GM19452 (cell line): ENCODE results near the gene DHX38.

Experiments used
- ATAC-seq: cut with Tn5 transposase; IDR thresholded peaks from one replicate; pipeline ENCODE4 v1.9.1; 2021; ENCODE audit not compliant: unreplicated experiment

DHX38 gene

DNA sequence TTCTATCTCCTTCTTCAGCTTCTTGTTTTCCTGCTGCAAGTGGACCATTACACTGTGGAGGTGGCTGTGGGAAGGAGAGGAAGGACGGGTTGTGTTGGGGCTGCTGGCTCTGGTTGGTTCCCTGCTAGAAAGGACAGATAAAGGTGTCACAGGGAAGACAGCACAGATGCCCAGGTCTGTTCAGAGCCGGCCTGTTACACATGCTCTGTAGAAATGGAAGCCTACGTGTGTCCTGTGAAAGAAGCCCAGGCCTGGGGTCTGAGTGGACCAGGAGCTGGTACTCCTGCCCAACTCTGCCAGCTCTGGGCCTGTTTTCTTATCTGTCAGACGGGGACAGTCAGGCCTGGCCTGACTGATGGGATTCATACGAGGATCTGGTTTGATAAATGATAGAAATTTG lies 26.4 kb downstream of the DHX38 start:
- no peak for ATAC-seq

DNA sequence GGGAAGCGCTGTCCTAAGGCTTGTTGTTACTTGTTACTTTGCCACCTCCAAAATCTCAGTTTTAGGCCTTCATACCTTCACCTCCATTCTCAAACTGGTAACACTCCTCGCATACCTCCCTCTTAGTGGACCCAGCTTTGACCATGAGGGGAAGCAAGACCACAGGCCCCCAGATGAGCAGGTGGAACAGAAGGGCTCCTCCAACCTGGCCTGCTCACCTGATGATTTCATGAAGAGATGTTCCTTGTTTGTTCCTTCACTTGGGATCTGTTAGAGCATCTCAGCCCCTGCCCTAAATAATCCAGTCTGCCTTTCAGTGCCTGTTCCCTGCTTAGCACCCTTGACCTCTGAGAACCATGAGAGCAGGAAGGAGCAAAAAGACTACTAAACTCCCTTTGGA lies 28.7 kb downstream of the DHX38 start:
- ATAC-seq, result no peak

DNA sequence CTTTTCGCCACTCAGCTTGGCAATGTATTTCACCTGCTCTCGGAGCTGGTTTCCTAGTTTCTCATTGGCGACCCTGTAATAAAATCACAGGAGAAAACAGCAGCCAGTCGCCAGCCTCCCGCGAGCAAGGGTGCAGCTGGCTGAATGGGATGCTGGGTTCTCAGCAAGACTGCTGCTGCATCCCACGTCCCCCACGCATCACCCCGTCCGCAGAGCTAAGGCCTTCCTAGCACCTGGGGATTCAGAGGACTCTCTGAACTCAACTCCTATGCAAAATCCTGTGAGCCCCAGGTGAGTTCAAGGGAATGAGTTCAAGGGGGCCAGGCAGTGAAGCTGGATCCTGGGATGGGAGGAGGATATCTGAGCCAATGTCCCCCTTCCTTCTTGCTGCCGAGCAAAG lies 29.3 kb downstream of the DHX38 start:
- ATAC-seq, result no peak

DNA sequence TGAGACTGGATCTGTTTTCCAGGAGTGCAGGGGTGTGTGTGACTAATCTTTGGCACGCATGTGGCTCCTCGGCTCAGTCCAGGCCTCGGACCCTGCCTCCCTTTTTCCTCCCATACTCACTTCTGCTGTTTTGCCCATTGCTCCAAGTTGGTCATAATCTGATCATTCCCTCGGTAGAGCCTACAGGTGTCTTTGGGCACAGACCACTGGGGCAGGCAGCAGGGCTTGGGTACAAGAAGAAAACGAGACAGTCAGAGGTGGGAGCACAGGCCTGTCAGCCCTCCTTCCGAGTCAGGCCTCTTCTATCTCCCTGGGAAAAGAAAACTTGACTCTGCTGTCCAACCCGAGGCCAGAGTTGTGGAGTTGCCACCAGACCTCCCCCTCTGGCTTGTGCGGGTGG lies 29.8 kb downstream of the DHX38 start:
- ATAC-seq, result no peak

DNA sequence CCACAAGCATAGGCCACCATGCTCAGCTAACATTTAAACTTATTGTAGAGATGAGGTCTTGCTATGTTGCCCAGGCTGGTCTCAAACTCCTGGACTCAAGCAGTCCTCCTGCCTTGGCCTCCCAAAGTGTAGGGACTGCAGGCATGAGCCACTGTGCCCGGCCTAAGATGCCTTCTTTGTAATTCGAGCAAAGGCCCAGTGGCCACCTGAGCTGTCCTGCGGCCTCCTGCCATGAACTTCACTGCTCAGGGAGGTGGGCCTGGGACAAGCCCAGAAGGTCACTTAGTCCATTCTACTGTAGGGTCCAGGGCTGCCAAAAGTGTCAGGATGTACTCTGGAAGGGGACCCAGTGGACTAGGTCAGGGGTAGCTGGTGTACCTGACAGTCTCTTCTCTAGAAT lies 30.5 kb downstream of the DHX38 start:
- ATAC-seq, result no peak

DNA sequence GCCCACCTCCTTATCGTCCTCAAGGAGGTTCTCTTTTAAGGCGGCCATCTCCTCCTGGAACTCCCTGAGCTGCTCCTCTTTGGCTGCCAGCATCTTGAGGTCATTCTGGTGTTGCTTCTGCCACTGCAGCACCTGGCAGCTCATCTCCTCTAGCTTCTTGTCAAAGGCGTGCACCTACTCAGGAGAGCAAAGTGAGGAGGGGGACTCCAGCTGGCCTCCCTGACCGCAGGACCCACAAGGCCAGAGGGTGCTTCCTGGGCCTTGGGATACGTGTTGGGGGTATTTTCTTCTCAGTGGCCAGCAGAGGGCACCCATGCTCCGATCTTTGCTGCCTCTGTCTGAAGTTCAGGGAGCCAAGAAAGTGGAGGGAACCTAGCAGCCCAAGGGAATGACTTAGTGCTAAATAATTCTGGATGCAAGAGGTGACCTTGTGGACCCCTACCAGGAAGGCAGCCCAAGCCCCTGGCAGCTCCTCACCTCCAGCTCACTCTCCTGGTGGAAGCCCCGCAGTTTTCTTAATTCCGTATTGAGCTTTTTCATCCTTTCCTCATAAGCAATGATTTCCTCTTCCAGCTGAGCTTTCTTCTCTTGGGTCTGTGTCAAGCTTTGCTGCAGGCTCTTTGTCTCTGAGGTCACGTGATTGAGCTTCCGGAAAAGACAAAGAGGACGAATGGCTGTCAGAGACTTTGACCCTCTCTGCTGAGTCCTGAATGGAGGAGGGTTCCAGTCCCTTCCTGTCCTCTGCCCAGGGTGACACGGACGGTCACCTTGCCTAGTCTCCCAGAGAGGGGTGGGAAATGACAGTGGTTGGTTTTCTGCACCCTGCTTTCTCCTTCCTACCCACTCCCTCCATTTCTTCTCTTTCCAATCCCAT lies 31.4 kb downstream of the DHX38 start:
- peak; percentile 76 for ATAC-seq

DNA sequence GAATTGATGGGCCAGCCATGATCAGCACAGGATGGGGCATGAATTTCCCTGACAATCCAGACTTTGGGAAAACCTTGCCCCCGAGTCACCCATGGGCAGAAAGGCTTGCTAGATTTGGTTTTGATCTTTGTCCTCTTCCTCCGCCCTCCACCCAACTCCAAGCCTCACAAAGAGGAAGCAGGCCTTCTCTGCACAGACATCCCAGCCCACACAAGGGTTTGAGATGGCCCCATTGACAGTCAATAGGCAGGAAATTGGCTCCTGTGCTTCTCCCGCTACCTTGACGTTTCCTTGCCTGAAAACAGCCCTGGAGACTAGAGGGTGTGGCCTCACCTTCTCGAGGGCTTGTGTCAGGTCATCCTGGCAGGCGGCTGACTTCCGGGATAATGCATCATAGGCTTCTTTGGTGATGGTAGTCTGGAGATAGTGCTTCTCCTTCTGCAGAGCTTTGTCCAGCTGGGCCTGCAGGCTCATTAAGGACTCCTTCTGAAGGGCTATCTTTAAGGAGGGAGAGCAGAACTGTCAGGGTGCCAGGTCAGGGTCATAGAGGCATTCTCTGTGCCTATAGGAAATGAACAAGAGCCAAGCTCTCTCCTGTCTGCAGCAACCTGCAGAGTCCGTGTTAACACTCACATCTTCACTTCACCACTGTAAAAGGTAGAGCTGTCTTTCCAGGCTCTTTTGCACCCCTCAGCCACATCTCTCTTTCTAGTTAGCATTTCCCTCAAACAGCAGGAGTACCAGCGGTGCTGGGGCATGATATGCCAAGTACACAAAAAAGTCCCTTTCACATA lies 32.2 kb downstream of the DHX38 start:
- no peak for ATAC-seq

DNA sequence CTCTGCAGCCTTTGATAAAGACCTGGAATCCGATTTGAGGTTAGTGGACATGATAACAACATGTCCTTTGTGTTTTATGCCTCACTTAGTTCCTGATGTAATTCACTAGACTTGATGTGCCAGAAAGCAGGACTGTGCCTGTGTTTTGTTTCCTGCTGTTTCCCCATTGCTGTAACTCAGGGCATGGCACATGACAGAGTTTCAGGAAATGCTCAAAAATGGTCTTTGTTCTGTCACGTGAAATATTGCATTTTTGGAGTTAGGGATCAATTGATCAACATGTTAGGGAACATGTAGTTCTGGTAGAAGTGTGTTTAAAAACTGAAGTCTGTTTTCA lies 32.8 kb downstream of the DHX38 start:
- no peak for ATAC-seq

DNA sequence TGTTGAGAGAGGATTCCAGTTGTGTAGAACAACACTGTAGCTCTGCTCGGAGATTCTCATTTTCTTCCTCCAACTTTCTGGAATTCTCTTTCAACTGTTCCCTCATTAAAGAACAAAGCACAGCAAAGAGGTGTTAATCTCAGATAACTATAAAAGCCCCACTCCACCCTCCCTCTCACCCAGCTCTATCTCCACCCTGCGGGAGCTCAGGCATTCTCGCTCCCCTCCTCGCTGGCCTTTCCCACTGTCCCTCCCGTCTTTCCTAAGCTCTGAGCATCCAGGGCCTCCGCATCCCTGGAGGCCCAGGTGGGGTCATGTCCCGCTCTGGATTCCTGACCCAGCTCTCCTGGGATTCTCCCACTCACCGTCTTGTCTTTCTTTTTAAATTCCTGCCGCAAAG lies 35.1 kb downstream of the DHX38 start:
- ATAC-seq, result no peak

DNA sequence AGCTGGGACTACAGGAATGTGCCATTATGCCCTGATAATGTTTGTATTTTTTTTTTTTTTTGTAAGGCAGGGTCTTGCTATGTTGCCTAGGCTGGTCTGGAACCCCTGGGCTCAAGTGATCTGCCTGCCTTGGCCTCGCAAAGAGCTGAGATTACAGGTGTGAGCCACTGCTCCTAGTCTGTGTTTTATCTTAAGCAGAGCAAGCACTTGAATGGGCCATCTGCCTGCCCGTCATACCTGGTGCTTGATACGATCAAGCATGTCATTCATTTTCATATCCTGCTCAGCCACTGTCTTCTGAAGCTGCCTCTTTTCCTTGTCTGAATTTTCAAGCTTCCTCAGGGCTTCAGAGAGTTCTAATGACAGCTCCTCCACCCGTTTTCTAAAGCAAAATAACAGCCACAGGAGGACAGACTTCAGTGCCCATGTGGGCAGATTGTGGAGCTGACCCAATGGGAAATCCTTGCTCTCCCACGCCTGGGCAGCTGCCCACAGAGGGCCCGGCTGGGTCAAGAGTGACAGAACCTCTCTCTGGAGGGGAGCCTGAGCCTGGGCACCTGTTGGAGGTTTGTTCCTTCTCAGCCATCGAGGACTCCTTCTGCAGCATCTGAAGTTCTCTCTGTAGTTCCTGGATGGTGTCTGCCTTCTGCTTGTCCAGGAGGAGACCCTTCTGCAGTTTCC lies 36.5 kb downstream of the DHX38 start:
- no peak for ATAC-seq

DNA sequence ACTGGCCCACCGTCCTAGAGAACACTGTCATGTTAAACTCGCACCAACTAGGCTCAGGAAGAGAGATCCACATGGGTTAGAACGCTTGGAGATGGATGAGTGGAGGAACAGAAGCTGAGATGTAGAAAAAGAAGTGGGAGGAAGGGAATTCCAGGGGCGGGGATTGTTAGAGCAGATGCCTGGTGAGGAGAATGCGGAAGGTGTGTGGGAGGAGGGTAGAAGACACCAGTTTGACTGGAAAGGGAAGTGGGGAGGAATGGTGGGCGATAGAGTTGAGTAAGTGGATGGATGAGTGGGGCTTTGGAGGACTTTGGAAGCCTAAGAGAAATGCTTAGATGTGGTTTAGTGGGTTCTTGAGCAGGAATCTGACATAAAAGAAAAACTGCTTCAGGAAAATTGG lies 37.4 kb downstream of the DHX38 start:
- ATAC-seq, result no peak

DNA sequence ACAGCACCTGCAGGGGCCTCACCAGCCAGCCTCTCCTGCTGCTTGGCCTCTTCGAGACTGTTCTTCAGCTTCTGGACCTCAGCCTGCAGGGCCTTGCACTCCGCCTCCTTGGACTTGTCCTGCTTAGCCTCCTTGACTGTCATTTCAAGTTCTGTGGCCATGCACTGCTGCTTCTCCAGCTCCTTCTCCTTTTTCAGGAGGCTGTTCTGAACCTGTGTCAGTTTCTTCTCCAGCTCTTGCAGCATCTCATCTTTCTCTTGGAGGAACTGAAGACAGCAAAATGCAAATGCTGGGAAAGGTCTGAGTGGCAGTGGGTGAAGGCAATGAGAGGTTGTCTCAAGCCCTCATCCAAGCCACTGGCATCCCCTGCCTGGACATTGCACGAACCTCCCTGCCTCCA lies 39.1 kb downstream of the DHX38 start:
- no peak for ATAC-seq

DNA sequence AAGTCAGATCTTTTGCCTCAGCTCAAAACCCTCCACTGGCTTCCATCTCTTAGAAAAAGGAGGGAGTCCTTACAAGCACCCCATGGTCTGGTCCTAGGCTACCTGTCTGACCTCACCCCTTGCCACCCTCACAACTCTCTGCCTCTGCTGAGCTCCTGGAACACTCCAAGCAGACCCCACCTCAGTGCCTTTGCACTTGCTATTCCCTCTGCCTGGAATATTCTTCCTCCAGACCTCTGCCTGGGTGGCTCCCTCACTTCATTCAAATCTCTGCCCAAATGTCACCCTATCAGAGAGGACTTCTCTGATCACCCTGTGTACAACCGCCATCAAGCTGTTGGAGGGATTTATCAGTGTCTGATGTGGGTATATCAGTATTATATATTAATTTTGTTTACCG lies 40.9 kb downstream of the DHX38 start:
- no peak for ATAC-seq

DNA sequence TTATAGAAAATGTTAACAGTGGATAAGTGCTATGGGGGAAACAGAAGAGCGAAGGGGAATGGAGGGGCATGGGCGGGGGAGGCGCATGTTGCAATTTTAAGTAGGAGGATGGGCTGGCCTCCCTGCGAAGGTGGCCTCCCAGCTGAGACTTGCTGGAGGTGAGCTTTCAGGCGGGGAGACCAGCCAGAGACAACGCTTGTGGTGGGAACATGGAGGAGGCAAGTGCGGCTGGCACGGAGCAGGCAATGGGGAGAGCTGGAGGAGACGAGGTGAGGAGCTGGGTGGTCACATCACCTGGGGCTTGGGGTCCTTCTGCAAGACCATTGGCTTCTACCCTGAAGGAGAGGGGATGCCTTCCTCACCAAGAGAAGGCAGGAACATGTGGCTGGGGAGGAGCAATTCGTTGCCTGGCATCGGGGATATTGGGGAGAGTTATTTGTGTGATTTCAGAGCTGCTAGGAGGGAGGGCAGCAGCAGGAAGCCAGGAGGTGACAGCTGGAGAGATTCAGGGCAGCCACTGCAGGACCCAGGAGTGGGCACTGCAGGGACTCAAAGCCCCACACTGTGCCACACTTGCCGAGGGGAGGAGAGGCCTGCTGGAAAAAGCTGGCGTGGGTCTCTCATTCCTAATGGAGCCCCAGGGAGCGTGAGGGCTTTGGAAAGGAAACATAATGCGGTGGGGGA lies 43.9 kb downstream of the DHX38 start:
- no peak for ATAC-seq

DNA sequence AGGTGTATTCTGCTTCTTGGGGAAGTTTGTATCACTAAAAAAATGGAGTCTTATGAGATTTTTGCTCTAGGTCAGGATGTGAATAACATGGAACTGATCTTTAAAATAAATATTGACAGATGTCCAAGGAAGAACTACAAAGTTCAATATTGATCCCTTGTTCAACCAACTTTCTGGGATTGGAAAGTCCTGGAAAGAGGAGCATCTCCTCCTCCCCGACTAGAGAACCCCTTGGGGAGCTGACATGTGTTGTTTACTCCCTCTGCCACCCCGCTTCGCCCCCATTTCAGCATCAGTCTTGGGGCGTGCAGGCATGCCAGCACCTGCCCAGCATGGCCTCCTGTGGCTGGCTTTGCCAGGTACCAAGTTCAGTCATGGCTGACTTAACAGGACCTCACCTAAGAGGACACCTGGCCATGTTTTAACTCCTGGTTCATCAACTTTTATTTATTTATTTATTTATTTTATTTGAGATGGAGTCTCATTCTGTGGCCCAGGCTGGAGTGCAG lies 44.5 kb downstream of the DHX38 start:
- ATAC-seq, result no peak

DNA sequence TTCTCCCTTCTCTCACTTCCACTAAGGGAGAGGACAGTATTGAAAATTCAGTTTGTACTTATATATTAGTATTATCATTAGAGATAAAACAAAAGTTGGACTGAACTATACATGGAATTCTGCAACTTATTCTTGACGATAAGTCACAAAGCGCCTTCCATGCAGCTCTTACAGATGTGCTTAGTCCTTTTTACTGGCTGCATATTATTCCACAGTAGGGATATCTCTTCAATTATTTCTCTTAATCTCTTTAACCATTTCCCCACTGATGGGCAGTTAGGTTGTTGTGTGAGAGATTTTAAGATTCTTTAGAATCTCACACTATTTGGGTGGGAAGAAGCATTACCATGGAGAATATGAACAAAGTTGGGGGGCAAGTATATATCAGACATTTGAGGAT lies 46.3 kb downstream of the DHX38 start:
- no peak for ATAC-seq

DNA sequence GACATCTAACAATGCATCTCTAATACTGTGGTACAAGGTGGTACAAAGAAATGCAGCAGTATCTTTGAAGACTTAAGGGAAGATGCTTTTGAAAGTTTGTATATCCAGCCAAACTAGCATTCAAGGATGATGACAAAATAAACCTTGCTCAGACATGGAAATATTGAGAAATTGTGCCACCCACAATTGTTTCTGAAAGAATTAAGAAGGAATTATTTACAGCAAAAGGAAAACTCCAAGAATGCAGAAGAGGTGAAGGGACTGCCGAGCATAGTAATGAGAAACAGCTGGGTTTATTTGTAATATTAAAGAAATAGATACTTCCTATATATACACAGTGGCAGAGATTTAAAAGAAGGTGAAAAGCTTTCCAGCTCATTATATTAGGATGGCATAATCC lies 48.8 kb downstream of the DHX38 start:
- ATAC-seq, result no peak

DNA sequence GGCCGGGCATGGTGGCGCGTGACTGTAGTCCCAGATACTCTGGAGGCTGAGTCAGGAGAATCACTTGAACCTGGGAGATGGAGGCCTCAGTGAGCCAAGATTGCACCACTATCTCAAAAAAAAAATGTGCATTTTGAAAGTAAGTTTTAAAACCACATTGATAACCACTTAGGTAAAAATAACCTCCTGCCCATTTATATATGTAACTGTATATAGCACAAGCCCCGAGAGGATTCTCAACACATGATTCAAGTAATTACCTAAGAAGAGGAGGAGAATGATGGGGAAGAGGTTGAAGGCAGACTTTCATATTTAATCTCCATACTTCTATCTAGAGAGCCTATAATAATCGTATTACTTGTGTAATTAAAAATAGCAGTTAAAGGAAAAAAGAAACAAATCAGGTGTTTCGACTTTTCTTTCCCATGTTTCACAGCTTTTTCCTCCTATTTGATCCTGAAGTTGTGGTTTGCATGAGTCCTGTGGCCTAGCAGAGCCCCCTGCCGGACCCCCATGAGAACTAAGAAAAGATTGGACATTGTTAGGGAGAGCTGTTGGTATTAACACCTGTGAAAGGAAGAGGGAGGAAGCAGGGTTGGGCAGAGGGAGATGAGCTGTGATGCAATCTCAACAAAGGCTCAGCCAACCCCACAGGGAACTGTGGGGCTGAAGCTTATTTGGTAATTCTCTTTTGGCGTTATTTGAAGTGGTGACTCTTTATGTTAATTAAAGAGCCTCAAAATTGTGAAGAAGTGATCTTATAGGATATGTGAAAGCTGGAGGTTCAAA lies 56.2 kb downstream of the DHX38 start:
- no peak for ATAC-seq

DNA sequence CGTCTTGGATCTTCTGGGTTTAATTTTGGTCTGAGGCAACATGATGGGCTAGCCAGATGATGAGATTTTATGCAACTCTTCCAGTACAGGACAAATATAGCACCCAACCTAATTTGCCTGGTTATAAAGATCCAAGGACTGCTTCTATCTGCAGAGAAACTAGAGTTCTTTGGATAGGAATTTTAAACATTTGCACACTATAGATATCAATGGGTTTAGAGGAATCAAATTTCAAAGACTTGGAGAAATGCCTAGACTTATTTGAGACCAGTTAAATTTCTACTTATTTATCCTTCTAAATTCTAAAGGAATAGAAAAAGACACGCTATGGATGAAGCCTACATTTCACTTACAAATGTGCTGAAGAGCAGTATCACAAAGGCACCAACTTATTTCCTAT lies 65.7 kb downstream of the DHX38 start:
- no peak for ATAC-seq

DNA sequence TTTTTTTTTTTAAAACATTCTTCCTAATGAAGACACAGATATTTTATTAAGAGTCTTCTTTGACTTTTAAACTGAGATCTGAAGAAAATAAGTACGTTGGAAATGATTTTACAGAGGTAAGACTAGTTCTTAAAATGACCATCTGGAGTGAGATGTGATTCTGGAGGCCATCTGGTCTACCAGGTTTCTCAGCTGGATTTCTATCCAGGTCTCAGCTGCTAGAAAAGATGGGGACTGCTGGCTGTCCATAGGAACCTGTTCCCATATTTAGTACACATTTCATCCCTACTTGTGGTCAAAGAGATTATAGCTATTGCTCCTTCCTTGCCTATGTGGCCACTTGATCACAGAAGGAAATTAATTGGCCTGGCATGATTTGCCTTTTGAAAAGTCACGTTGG lies 66.2 kb downstream of the DHX38 start:
- no peak for ATAC-seq
